Measurements from ENCODE around the gene TATDN2.

TATDN2 gene

GRCh38 chr3:10321630-10322351 is 73.5 kb downstream of the TATDN2 start:
- no peak for DNase-seq

GRCh38 chr3:10322352-10322710 is 74.1 kb downstream of the TATDN2 start:
- no peak for DNase-seq

- no peak for DNase-seq
Observed at GRCh38 chr3:10327592-10327991, 79.3 kb downstream of the TATDN2 start.

GRCh38 chr3:10328460-10329071 is 80.3 kb downstream of the TATDN2 start:
- no peak for DNase-seq

GRCh38 chr3:10329495-10330015 is 81.3 kb downstream of the TATDN2 start:
- DNase-seq = no peak

- no peak for DNase-seq
Observed at GRCh38 chr3:10330319-10330718, 82.1 kb downstream of the TATDN2 start.
